IPS-18a (cell line): ENCODE measurements around the gene HOMER3.
"Not testable (repeated sequence)": the region's sequence is repeated elsewhere in the genome, so short reads cannot be mapped to it uniquely, and the experiment has no call there.

Experiments
- H3K27ac ChIP-seq: one replicate; pipeline ENCODE4 v1.5.1; 2013; ENCODE audit warnings: low read length
- H3K27me3 ChIP-seq: one replicate; pipeline ENCODE4 v1.6.1; 2013; ENCODE audit warnings: mild to moderate bottlenecking, low read length; ENCODE audit not compliant: control insufficient read depth, insufficient read depth
- H3K36me3 ChIP-seq: one replicate; pipeline ENCODE4 v1.6.1; 2013; ENCODE audit warnings: low read depth, low read length; ENCODE audit not compliant: control insufficient read depth
- H3K4me1 ChIP-seq: one replicate; pipeline ENCODE4 v1.6.1; 2013; ENCODE audit warnings: low read depth, low read length; ENCODE audit not compliant: control insufficient read depth
- H3K4me3 ChIP-seq: one replicate; pipeline ENCODE4 v1.5.1; 2013; ENCODE audit warnings: low read length
- H3K9ac ChIP-seq: one replicate; pipeline ENCODE4 v1.6.1; 2013; ENCODE audit warnings: mild to moderate bottlenecking, low read length, moderate library complexity
- H3K9me3 ChIP-seq: one replicate; pipeline ENCODE4 v1.6.1; 2013; ENCODE audit warnings: low read depth, low read length; ENCODE audit not compliant: control insufficient read depth

Gene HOMER3

DNA sequence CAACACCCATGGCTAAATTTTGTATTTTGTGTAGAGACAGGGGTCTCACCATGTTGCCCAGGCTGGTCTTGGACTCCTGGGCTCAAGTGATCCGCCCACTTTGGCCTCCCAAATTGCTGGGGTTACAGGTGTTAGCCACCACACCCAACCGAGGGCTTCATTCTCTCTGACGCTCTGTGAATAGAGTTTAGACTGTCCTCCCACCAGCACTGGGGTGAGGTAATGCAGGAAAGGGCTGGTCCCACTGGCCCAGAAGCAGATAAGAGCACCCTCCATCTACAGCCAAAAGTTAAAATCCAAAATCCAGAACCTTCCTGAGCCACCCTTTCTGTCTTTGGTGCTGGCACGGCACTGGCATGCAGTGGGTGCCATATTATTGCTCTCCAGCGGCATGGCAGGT, 31.8 kb upstream of the HOMER3 start:
- H3K27me3 ChIP-seq: no peaks in the 10 kb centered on the region
- no peak overlapping the region for H3K4me3 ChIP-seq
- no peak overlapping the region for H3K9ac ChIP-seq
- no peaks in the 10 kb centered on the region for H3K4me1 ChIP-seq
- no peaks in the 10 kb centered on the region for H3K9me3 ChIP-seq
- H3K27ac ChIP-seq: no peak overlapping the region
- no peaks in the 10 kb centered on the region for H3K36me3 ChIP-seq

DNA sequence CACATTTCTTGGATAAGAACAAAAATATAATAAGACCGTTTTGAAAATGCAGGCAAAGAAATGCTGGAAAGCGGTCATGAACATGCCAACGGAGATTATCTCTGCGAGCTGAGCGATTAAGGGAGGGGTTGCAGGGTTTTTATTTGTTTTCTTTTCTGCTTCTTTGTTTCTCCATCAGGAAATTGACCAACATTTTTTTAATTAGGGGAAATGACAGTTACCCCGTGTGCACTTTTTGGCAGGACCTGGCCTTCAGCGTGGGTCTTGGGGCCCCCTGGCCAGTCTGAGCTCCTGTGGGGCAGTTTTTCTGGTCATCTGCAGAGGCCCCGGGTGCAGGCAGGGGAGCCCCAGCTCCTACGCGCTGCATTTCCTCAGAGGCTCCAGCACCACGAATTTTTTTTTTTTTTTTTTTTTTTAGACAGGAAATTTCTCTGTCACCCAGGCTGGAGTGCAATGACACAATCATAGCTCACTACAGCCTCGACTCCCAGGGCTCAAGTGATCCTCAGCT, 31.3 kb upstream of the HOMER3 start:
- Histone ChIP-seq H3K27me3 (no peaks in the 10 kb centered on the region), H3K4me1 (no peaks in the 10 kb centered on the region), H3K27ac (no peak overlapping the region), H3K9me3 (no peaks in the 10 kb centered on the region), H3K4me3 (no peak overlapping the region), H3K36me3 (no peaks in the 10 kb centered on the region), H3K9ac (no peak overlapping the region)

DNA sequence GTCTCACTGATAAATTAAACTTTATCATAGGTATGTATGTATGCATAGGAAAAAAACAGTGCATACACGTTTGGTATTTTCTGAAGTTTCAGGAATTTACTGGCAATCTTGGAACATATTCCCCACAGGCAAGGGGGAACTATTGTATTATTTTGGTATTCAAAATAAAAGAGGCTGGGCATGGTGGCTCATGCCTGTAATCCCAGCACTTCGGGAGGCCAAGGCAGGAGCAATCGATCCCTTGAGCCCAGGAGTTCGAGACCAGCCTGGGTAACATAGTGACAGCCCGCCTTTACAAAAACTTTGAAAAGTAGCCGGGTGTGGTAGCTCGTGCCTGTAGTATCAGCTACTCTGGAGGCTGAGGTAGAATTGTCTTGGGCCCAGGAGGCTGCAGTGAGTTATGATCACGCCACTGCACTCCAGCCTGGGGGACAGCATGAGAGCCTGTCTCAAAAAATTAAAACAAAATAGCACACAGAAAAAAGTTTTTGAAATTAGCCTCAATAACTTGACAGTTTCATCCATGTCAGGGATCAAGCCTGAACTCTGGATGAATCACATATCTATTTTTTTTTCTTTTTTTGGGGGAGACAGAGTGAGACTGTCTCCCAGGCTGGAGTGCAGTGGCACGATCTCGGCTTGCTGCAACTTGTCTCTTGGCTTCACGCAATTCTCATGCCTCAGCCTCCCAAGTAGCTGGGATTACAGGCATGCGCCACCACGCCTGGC, 29.1 kb upstream of the HOMER3 start:
- Histone ChIP-seq H3K4me1 (no peaks in the 10 kb centered on the region), H3K9me3 (no peaks in the 10 kb centered on the region), H3K27ac (no peak overlapping the region), H3K27me3 (no peaks in the 10 kb centered on the region), H3K4me3 (no peak overlapping the region), H3K9ac (no peak overlapping the region), H3K36me3 (no peaks in the 10 kb centered on the region)

DNA sequence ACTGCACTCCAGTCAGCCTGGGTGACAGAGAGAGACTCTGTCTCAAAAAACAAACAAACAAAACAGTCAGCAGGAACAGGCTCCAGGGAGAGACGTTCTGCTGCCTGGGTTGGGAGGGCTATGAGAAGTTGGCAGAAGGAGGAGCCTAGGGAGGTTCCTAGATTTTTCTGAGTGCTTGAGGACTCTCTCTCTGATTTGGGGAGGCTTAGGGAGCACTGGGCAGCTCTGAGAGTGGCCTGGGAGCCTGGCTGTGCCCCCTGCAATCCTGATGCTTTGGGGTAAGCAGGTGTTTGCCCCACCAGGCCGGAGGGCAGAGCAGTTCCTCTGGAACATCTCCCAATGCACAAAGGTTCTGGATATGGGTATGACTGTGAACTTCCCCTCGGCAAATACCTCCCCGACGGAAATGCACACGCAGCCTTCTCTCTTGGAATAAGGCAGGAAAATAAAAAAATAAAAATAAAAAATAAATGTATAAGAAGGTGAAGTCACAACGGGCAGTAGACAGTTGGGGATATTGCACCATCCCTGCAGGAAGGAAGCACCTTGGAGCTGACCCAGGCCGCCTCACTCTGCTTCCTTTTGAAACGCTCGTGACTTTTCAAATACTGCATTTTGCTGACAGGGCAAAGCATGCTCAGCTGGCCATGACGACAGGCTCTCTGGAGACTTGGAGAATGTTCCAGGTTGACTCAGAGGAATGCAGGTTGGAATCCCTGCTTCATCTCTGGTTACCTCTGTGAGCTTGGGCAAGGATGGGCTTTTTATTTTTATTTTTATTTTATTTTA, 26.5 kb upstream of the HOMER3 start:
- no peaks in the 10 kb centered on the region for H3K27me3 ChIP-seq
- H3K36me3 ChIP-seq: no peaks in the 10 kb centered on the region
- no peak overlapping the region for H3K9ac ChIP-seq
- no peaks in the 10 kb centered on the region for H3K4me1 ChIP-seq
- no peak overlapping the region for H3K4me3 ChIP-seq
- H3K27ac ChIP-seq: no peak overlapping the region
- no peaks in the 10 kb centered on the region for H3K9me3 ChIP-seq

DNA sequence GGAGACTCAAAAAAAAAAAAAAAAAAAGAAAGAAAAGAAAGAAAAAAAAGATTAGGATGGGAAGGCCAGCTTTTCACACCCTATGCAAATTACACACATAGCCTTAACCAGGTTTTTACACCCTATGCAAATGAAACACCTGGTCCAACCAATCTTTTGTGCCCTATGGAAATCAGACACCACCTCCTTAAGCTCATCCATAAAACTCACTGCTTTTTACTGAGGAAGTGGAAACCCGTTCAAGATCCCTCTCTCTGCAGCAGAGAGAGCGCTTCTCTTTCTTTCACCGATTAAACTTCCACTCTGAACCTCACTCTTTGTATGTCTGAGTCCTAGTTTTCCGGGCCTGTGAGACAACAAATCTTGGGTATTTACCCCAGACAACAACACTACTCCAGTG, 25.3 kb upstream of the HOMER3 start:
- Histone ChIP-seq H3K4me3 (no peak overlapping the region), H3K27me3 (no peaks in the 10 kb centered on the region), H3K27ac (no peak overlapping the region), H3K4me1 (no peaks in the 10 kb centered on the region), H3K9me3 (no peaks in the 10 kb centered on the region), H3K36me3 (no peaks in the 10 kb centered on the region), H3K9ac (no peak overlapping the region)

DNA sequence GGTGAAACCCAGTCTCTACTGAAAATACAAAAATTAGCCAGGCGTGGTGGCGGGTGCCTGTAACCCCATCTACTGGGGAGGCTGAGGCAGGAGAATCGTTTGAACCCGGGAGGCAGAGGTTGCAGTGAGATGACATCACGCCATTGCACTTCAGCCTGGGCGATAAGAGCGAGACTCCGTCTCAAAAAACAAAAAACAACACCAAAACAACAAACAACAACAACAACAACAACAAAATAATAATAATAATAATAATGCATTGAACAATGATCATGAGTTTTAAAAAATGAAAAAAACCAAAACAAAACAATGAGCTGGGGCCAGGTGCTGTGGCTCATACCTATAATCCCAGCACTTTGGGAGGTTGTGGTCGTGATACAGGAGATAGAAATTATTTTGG, 23.1 kb upstream of the HOMER3 start:
- Histone ChIP-seq H3K27me3 (no peaks in the 10 kb centered on the region), H3K4me1 (no peaks in the 10 kb centered on the region), H3K9ac (no peak overlapping the region), H3K4me3 (no peak overlapping the region), H3K9me3 (no peaks in the 10 kb centered on the region), H3K27ac (no peak overlapping the region), H3K36me3 (no peaks in the 10 kb centered on the region)

DNA sequence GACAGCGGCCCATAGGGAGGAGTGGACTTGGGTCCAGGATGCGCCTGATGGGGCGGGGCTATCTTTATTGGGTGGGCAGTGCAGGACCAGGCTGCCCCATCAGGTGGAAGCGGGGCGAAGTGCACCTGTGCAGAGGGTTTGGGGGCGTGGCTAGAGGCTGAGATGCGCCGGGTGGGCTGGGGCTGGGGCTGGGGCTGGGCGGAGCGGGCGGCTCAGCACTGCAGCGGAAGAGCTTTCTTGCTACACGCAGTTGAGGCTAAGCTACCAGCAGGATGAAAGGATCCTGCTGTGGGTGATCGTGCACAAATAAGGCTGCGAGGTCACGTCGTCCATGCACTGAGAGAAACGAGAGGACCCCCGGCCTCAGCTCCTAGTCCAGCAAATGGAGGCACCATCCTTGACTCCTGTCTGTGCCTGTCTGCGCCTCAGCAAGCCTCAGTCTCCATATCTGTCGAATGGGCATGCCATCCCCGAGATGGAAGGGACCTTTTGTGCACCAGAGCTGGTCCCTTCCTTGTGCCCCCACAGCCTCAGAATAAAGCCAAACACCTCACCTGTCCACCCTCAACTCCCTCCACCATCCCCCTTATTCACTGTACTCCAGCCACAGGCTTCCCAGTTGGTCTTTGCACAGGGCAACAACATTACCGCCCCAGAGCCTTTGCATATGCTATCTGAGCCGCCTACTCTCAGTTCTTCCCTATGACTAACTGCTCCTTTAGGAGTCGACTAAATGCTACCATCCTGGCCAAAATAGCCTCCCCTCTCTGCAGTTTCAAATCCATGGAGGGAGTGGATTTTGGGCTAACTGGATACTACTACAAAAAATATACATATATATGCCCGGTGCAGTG, 21.0 kb upstream of the HOMER3 start:
- H3K4me1 ChIP-seq: no peaks in the 10 kb centered on the region
- no peak overlapping the region for H3K27ac ChIP-seq
- H3K9ac ChIP-seq: no peak overlapping the region
- H3K9me3 ChIP-seq: no peaks in the 10 kb centered on the region
- H3K4me3 ChIP-seq: no peak overlapping the region
- H3K27me3 ChIP-seq: no peaks in the 10 kb centered on the region
- H3K36me3 ChIP-seq: no peaks in the 10 kb centered on the region

DNA sequence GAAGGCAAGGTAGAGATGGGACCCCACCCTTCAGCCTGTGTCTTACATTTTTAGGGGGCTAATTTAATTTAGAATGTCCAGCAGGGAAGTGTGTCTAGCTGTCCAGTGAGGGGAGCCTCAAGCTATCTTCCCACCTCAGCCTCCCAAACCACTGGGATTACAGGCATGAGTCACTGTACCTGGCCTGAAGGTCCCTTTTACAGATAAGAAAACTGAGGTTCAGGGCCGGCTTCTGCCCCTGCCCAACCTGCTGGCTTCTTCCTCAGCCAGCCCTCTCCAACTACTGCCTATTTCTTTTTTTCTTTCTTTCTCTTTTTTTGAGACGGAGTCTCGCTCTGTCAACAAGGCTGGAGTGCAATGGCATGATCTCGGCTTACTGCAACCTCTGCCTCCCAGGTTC, 19.4 kb upstream of the HOMER3 start:
- Histone ChIP-seq H3K9me3 (no peaks in the 10 kb centered on the region), H3K4me1 (no peaks in the 10 kb centered on the region), H3K36me3 (no peaks in the 10 kb centered on the region), H3K9ac (no peak overlapping the region), H3K27ac (no peak overlapping the region), H3K27me3 (no peaks in the 10 kb centered on the region), H3K4me3 (no peak overlapping the region)

DNA sequence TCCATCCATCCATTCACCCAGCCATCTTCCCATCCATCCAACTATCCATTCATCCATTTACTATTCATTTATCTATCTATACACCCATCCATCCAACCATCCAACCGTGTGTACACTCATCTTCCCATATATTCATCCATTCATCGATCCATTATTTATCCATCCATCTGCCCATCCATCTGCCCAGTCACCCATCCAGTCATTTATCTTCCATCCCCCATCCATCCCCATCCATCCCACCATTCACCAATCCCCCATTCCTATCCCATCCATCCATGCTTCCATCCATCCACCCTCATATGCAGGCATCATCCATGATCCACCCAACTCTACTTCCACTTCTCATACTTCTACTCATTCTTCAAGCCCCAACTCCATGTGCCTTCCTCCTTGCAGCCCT, 14.0 kb upstream of the HOMER3 start:
- no peaks in the 10 kb centered on the region for H3K36me3 ChIP-seq
- no peaks in the 10 kb centered on the region for H3K4me1 ChIP-seq
- no peaks in the 10 kb centered on the region for H3K9me3 ChIP-seq
- no peak overlapping the region for H3K4me3 ChIP-seq
- H3K27ac ChIP-seq: no peak overlapping the region
- no peak overlapping the region for H3K9ac ChIP-seq
- no peaks in the 10 kb centered on the region for H3K27me3 ChIP-seq

DNA sequence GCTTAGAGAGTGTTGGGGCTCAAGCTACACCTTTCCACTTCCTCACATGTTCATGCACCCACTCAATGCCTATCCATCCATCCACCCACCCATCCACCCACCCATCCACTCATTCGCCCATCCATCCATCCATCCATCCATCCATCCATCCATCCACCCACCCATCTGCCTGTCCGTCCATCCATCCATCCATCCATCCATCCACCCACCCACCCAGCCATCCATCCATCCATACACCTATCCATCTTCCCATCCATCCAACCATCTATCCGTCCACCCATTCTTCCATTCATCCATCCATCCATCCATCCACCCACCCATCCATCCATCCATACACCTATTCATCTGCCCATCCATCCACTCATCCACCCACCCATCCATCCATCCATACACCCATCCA, 13.1 kb upstream of the HOMER3 start:
- Histone ChIP-seq H3K36me3 (no peaks in the 10 kb centered on the region), H3K27me3 (no peaks in the 10 kb centered on the region), H3K27ac (no peak overlapping the region), H3K4me3 (no peak overlapping the region), H3K4me1 (no peaks in the 10 kb centered on the region), H3K9me3 (no peaks in the 10 kb centered on the region), H3K9ac (no peak overlapping the region)

DNA sequence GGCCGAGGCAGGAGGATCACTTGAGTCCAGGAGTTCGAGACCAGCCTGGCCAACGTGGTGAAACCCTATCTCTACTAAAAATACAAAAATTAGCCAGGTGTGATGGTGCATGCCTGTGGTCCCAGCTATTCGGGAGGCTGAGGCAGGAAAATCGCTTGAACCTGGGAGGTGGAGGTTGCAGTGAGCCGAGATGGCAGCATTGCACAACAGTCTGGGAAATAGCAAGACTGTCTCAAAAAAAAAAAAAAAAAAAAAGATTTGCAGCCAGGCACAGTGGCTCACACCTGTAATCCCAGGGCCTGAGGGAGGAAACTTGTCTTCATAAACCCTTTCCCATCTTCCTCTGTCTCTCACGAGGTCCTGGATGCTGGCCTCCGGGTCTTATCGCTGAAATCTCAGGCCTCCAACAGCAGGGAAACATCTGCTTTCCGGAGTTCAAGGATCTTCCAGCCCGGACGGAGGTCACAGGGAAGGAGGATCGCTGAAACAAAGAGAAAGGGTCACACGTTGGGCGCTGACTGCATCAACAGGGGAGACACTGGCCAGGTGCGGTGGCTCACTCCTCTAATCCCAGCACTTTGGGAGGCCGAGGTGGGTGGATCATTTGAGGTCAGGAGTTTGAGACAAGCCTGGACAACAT, 11.5 kb upstream of the HOMER3 start:
- not testable (repeated sequence) for H3K9me3 ChIP-seq, H3K36me3 ChIP-seq, H3K9ac ChIP-seq, H3K27me3 ChIP-seq, H3K4me1 ChIP-seq, H3K27ac ChIP-seq, H3K4me3 ChIP-seq
